H54 (cell line): ENCODE measurements around the gene HSD17B12.

ENCODE experiments used
- DNase-seq: peaks from one replicate; pipeline ENCODE4 v3.0.0; 2011; ENCODE audit warnings: low spot score, mixed read lengths; ENCODE audit not compliant: insufficient read length
- FAIRE-seq: peaks from 3 replicates; lab custom pipeline; 2011; peaks lifted over from hg19 to GRCh38; lab: Jason Lieb, UNC
- POLR2A ChIP-seq: IDR thresholded peaks from 2 replicates; pipeline ENCODE4 v1.6.1; 2011; ENCODE audit warnings: low read depth, mild to moderate bottlenecking, low read length

HSD17B12 gene

GRCh38 chr11:43868852-43869567 lies 188.5 kb downstream of the HSD17B12 start:
- no peak for TF ChIP-seq POLR2A
- DNase-seq = peak; percentile 65
- FAIRE-seq = peak; percentile 90

GRCh38 chr11:43871051-43871450 lies 190.5 kb downstream of the HSD17B12 start:
- no peak for TF ChIP-seq POLR2A
- FAIRE-seq (no peak), DNase-seq (no peak)

GRCh38 chr11:43872995-43873394 lies 192.5 kb downstream of the HSD17B12 start:
- DNase-seq (no peak), FAIRE-seq (no peak)
- TF ChIP-seq POLR2A = no peak

DNA sequence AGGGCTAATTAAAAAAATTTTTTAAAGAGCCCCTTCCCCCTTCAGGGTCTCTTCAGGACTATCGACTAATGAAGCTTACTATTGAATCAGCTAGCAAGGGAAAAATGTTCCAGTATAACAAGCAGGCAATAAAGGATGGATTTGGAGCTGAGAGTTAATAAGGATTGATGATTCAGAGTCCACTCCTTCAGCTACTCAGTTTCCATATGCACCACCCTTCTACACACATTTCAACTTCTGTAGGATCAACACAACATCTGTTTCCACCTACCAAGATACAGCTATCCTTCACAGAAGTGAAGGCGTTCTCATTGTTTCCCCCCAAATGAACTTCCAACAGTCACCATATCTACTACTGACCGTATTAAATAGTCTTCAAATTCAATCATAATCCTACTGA lies 193.5 kb downstream of the HSD17B12 start:
- no peak for FAIRE-seq
- DNase-seq = no peak
- TF ChIP-seq POLR2A = no peak

DNA sequence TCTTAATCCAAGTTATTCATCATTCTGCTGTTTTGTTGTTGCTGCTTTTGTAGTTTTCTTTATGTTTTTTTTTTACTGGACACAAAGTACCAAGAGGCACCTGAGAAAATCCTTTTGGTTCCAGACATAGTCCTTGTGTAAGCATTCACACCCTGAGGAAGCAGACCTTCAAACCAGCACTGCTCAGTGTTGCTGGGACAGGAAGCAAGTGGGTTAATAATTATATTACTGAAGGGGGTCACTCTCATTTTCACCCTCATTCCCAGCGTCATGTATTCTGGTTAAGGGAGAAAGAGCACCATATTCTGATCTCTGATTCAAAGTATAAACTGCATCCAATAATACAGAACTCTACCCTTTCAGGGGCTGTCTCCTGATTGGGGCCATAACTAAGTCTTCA lies 194.2 kb downstream of the HSD17B12 start:
- TF ChIP-seq POLR2A = no peak
- FAIRE-seq = no peak
- DNase-seq = no peak

DNA sequence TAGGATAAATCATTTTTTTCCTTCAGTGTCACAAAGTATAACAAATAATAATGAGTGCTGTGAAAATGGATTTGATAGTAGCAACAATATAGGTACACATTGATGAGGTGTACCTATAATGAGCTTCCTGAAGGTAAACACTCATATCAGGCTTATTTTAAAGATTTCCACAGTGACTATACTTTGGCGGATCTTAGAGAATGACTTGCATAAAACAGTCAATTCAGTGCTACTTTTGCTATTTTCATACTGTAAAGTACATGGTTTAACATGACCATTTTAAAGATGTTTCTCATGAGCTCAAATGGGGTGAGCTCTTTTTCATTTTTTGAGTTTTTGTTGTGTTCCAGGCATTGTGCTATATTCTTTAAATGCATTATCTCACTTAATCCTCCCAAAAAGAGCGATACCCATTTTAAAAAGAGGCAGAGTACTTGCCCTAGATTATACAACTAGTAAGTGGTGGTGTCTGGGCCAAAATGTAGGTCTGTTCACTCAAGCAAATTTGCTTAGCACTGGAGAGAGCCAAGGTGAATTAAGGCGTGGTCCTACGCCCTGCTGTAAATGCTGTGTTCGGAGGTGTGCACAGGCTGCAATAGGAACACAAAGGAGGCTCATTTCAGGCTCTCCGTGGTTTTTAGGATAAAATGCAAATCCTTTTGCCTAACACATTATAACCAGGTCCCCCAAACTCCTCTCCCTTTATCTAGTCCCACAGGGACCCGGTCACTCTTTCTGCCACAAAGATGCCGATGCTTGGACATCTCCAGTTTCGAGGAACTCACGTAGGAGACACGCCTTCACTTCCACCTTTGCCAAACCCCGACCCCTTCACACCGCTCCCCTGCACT lies 199.5 kb downstream of the HSD17B12 start:
- TF ChIP-seq POLR2A = no peak
- FAIRE-seq (no peak), DNase-seq (no peak)

GRCh38 chr11:43880640-43881159 lies 200.2 kb downstream of the HSD17B12 start, which contains the start of gene ALKBH3:
TSS of gene ALKBH3 (plus strand) at chr11:43880831. CDS start at chr11:43882653, 1,822 bp downstream.
- peak; percentile 90 for DNase-seq
- FAIRE-seq = peak; percentile 66
- peak; percentile 46 for TF ChIP-seq POLR2A

DNA sequence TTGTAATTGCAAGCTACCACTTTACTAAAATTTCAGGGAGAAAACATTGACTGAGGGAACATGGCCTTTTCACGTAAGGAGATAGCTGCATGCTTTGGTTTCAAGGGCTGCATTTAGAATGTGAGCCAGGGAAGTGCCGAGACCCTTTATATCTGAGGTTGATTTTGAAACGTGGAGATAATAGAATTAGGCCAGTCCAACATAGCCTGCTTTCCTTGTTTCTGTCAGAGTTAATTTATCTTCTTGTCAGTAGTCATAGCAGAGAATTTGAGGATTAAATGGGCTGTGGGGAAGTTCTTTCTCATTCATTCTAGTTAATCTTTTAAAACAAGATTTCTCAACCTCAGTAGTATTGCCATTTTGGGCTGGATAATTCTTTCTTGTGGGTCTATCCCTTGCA lies 212.3 kb downstream of the HSD17B12 start:
- FAIRE-seq (no peak), DNase-seq (no peak)
- no peak for TF ChIP-seq POLR2A

DNA sequence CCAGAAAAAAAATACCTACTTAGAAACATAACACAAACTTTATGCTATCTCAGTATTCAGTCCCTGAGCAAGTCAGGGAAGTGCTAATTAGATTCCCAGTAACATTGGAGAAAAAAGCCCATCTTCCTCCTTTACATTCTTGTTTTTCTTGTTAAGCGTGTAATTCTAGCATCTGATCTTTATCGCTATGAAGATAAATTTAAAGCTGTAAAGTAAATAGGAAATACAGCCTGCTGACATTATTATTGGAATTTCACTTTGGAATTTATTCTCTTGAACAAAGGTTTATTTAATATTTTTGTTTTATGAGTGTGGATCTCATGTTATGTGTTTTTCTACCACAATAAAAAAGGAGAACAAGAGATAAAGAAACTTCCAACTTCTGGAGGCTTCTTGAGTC lies 214.0 kb downstream of the HSD17B12 start:
- DNase-seq = no peak
- TF ChIP-seq POLR2A = no peak
- no peak for FAIRE-seq

DNA sequence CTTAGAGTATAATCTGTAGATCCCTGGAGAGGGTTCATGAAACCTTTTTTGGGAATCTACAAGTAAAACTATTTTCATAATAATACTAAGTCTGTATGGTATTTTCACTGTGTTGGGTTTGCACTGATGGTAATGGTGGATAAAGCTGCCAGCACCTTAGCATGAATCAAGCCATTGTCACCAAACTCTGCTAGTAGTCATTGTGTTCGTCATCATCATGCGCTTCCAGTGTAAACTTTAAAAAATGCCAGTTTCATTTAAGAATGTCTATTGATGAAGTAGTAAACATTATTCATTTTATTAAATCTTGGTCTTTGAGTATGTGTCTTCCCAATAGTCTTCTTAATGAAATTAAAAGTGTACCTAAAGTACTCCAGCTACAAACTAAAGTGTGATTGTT lies 215.1 kb downstream of the HSD17B12 start:
- no peak for FAIRE-seq
- TF ChIP-seq POLR2A = no peak
- DNase-seq = no peak

DNA sequence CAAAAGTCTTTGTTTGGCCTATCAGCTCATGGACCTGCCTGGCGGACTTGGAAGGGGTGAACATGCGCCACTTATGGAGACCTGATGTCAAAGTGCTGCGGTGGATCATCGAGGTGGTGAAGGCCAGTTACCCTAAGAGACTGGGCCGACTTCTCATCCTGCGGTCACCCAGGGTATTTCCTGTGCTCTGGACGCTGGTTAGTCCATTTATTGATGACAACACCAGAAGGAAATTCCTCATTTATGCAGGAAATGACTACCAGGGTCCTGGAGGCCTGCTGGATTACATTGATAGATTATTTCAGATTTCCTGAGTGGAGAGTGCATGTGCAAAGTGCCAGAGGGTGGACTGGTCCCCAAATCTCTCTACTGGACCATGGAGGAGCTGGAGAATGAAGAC lies 218.0 kb downstream of the HSD17B12 start:
- no peak for DNase-seq
- no peak for FAIRE-seq
- TF ChIP-seq POLR2A = no peak

- DNase-seq (no peak), FAIRE-seq (no peak)
Measured at GRCh38 chr11:43899094-43899493, 218.6 kb downstream of the HSD17B12 start.

DNA sequence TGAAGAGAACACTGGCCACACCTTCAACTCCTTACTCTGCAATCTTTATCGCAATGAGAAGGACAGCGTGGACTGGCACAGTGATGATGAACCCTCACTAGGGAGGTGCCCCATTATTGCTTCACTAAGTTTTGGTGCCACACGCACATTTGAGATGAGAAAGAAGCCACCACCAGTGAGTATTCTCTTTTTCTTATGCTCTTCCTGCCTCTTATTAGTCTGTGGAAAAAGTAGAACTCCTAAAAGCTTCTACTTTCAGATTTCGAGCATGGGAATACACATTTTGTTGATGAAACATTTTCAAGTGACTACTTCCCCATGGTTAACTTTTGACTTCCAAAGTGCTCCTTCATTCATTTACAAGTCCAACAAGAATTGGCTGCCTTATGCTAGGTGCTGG lies 221.0 kb downstream of the HSD17B12 start:
- TF ChIP-seq POLR2A = no peak
- no peak for DNase-seq
- no peak for FAIRE-seq

More at GRCh38 chr11:43899094-43899493, 218.6 kb downstream of the HSD17B12 start:
- TF ChIP-seq POLR2A = no peak

GRCh38 chr11:43903078-43903477 lies 222.5 kb downstream of the HSD17B12 start:
- no peak for TF ChIP-seq POLR2A
- no peak for DNase-seq
- FAIRE-seq = no peak
